ENCODE measurements around the gene HBA2. TPM values are rescaled to one million over a fixed set of nuclear protein-coding genes. Genes with fewer than 3 reads are reported as not detected.
"Not testable (repeated sequence)": the region's sequence is repeated elsewhere in the genome, so short reads cannot be mapped to it uniquely, and the experiment has no call there.

HBA2 gene
- 1,574 TPM for polyA plus RNA-seq
- long read RNA-seq, donor 1, transcript HBA2-203 (2 exons, 640 nt), result minor isoform, 16 of 339 reads
- long read RNA-seq, donor 1, transcript HBA2-201 (3 exons, 576 nt), result major isoform, 316 of 339 reads
- long read RNA-seq, donor 1, partial matches to known transcripts, result 5 of 339 reads
- long read RNA-seq, donor 1, other reads (novel, unspliced or antisense), result 0 of 339 reads
- long read RNA-seq, donor 2, transcript HBA2-203 (2 exons, 640 nt), result minor isoform, 28 of 425 reads
- long read RNA-seq, donor 2, transcript HBA2-201 (3 exons, 576 nt), result major isoform, 393 of 425 reads
- long read RNA-seq, donor 2, partial matches to known transcripts, result 0 of 425 reads
- long read RNA-seq, donor 2, other reads (novel, unspliced or antisense), result 0 of 425 reads
- long read RNA-seq, donor 3, result 0 reads
- long read RNA-seq, donor 4, transcript HBA2-201 (3 exons, 576 nt), result major isoform, 37 of 40 reads
- long read RNA-seq, donor 4, partial matches to known transcripts, result 0 of 40 reads
- long read RNA-seq, donor 4, other reads (novel, unspliced or antisense), result 0 of 40 reads
- long read RNA-seq, donor 5, transcript HBA2-201 (3 exons, 576 nt), result major isoform, 420 of 471 reads
- long read RNA-seq, donor 5, transcript HBA2-204 (2 exons, 403 nt), result minor isoform, 5 of 471 reads
- long read RNA-seq, donor 5, transcript HBA2-203 (2 exons, 640 nt), result minor isoform, 27 of 471 reads
- long read RNA-seq, donor 5, partial matches to known transcripts, result 13 of 471 reads
- long read RNA-seq, donor 5, other reads (novel, unspliced or antisense), result 5 of 471 reads
- long read RNA-seq, donor 6, transcript HBA2-201 (3 exons, 576 nt), result major isoform, 382 of 420 reads
- long read RNA-seq, donor 6, transcript HBA2-203 (2 exons, 640 nt), result minor isoform, 20 of 420 reads
- long read RNA-seq, donor 6, transcript HBA2-204 (2 exons, 403 nt), result minor isoform, 12 of 420 reads
- long read RNA-seq, donor 6, partial matches to known transcripts, result 0 of 420 reads
- long read RNA-seq, donor 6, other reads (novel, unspliced or antisense), result 5 of 420 reads
- long read RNA-seq, donor 7, transcript HBA2-201 (3 exons, 576 nt), result major isoform, 228 of 260 reads
- long read RNA-seq, donor 7, transcript HBA2-204 (2 exons, 403 nt), result minor isoform, 6 of 260 reads
- long read RNA-seq, donor 7, transcript HBA2-203 (2 exons, 640 nt), result minor isoform, 19 of 260 reads
- long read RNA-seq, donor 7, partial matches to known transcripts, result 0 of 260 reads
- long read RNA-seq, donor 7, other reads (novel, unspliced or antisense), result 6 of 260 reads
- long read RNA-seq, donor 8, transcript HBA2-203 (2 exons, 640 nt), result minor isoform, 24 of 720 reads
- long read RNA-seq, donor 8, transcript HBA2-204 (2 exons, 403 nt), result minor isoform, 22 of 720 reads
- long read RNA-seq, donor 8, transcript HBA2-201 (3 exons, 576 nt), result major isoform, 665 of 720 reads
- long read RNA-seq, donor 8, partial matches to known transcripts, result 0 of 720 reads
- long read RNA-seq, donor 8, other reads (novel, unspliced or antisense), result 8 of 720 reads
- long read RNA-seq, donor 9, transcript HBA2-201 (3 exons, 576 nt), result major isoform, 113 of 118 reads
- long read RNA-seq, donor 9, partial matches to known transcripts, result 0 of 118 reads
- long read RNA-seq, donor 9, other reads (novel, unspliced or antisense), result 0 of 118 reads
- long read RNA-seq, donor 10, transcript HBA2-201 (3 exons, 576 nt), result major isoform, 922 of 1,041 reads
- long read RNA-seq, donor 10, transcript HBA2-203 (2 exons, 640 nt), result minor isoform, 60 of 1,041 reads
- long read RNA-seq, donor 10, transcript HBA2-204 (2 exons, 403 nt), result minor isoform, 24 of 1,041 reads
- long read RNA-seq, donor 10, partial matches to known transcripts, result 0 of 1,041 reads
- long read RNA-seq, donor 10, other reads (novel, unspliced or antisense), result 35 of 1,041 reads
- long read RNA-seq, donor 11, transcript HBA2-201 (3 exons, 576 nt), result major isoform, 236 of 248 reads
- long read RNA-seq, donor 11, transcript HBA2-203 (2 exons, 640 nt), result minor isoform, 11 of 248 reads
- long read RNA-seq, donor 11, partial matches to known transcripts, result 0 of 248 reads
- long read RNA-seq, donor 11, other reads (novel, unspliced or antisense), result 0 of 248 reads

DNA sequence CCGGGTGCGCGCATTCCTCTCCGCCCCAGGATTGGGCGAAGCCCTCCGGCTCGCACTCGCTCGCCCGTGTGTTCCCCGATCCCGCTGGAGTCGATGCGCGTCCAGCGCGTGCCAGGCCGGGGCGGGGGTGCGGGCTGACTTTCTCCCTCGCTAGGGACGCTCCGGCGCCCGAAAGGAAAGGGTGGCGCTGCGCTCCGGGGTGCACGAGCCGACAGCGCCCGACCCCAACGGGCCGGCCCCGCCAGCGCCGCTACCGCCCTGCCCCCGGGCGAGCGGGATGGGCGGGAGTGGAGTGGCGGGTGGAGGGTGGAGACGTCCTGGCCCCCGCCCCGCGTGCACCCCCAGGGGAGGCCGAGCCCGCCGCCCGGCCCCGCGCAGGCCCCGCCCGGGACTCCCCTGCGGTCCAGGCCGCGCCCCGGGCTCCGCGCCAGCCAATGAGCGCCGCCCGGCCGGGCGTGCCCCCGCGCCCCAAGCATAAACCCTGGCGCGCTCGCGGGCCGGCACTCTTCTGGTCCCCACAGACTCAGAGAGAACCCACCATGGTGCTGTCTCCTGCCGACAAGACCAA lies at the start of gene HBA2:
TSS of gene HBA2 (plus strand) at position 503 of the 568 bp plus-strand sequence. CDS start at position 540, 37 bp downstream.
- not testable (repeated sequence) for H3K27ac ChIP-seq (ENCODE audit: low read length)
- WGBS (ENCODE audit: insufficient coverage, low lambda C conversion rate), result no CpG with 5 or more reads among the region's 74 CpGs
- peaks cover 68% of the 10 kb centered on the region for H3K27me3 ChIP-seq (ENCODE audit: control insufficient read depth, insufficient read depth, low read length)

DNA sequence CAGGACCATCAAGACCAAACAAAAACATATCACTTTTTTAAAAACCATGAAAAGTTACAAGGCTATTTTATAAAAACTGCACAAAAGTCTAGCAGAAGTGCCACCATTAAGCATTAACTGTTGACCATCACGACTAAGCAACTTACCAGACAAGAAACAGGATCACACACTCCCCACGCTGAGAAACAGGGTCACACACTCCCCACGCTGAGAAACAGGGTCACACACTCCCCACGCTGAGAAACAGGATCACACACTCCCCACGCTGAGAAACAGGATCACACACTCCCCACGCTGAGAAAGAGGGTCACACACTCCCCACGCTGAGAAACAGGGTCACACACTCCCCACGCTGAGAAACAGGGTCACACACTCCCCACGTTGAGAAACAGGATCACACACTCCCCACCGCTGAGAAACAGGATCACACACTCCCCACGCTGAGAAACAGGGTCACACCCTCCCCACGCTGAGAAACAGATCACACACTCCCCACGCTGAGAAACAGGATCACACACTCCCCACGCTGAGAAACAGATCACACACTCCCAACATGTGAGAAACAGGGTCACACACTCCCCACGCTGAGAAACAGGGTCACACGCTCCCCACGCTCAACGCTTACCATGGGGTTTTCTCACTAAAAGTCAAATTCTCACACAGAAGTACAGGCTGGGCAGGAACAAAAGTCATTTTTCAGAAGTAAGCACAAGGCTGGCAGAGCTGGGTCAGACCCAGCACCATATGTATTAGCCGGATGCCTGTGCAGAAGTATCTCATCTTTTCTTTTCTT lies 48.9 kb upstream of the HBA2 start:
- not testable (repeated sequence) for H3K4me3 ChIP-seq (ENCODE audit: low read length); DNase-seq; H3K9me3 ChIP-seq (ENCODE audit: control insufficient read depth, low read depth, low read length); H3K27ac ChIP-seq (ENCODE audit: low read length); H3K4me1 ChIP-seq (ENCODE audit: control insufficient read depth, insufficient read depth, low read length); H3K27me3 ChIP-seq (ENCODE audit: control insufficient read depth, insufficient read depth, low read length)
- H3K36me3 ChIP-seq (ENCODE audit: control insufficient read depth, insufficient read depth, low read length), result peaks cover 13% of the 10 kb centered on the region
- WGBS (ENCODE audit: insufficient coverage, low lambda C conversion rate), result 78% methylated on average over 2 of the region's 19 CpGs

More for the DNA sequence above, at the start of gene HBA2:
- not testable (repeated sequence) for H3K4me3 ChIP-seq (ENCODE audit: low read length); DNase-seq; H3K9me3 ChIP-seq (ENCODE audit: control insufficient read depth, low read depth, low read length); H3K4me1 ChIP-seq (ENCODE audit: control insufficient read depth, insufficient read depth, low read length); H3K36me3 ChIP-seq (ENCODE audit: control insufficient read depth, insufficient read depth, low read length)

- Histone ChIP-seq H3K36me3 (ENCODE audit: control insufficient read depth, insufficient read depth, low read length) (peaks cover 17% of the 10 kb centered on the region), H3K4me3 (ENCODE audit: low read length) (no peak overlapping the region), H3K27ac (ENCODE audit: low read length) (no peak overlapping the region), H3K4me1 (ENCODE audit: control insufficient read depth, insufficient read depth, low read length) (no peaks in the 10 kb centered on the region), H3K27me3 (ENCODE audit: control insufficient read depth, insufficient read depth, low read length) (no peaks in the 10 kb centered on the region), H3K9me3 (ENCODE audit: control insufficient read depth, low read depth, low read length) (no peaks in the 10 kb centered on the region)
- DNase-seq, result no peak
- WGBS (ENCODE audit: insufficient coverage, low lambda C conversion rate), result no CpG with 5 or more reads among the region's 3 CpGs
Measured at GRCh38 chr16:125011-125410, 47.7 kb upstream of the HBA2 start.

- DNase-seq, result no peak
- Histone ChIP-seq H3K4me3 (ENCODE audit: low read length) (no peak overlapping the region), H3K9me3 (ENCODE audit: control insufficient read depth, low read depth, low read length) (no peaks in the 10 kb centered on the region), H3K27ac (ENCODE audit: low read length) (no peak overlapping the region), H3K27me3 (ENCODE audit: control insufficient read depth, insufficient read depth, low read length) (no peaks in the 10 kb centered on the region), H3K36me3 (ENCODE audit: control insufficient read depth, insufficient read depth, low read length) (peaks cover 11% of the 10 kb centered on the region), H3K4me1 (ENCODE audit: control insufficient read depth, insufficient read depth, low read length) (no peaks in the 10 kb centered on the region)
- no CpG with 5 or more reads among the region's 2 CpGs for WGBS (ENCODE audit: insufficient coverage, low lambda C conversion rate)
Measured at GRCh38 chr16:129075-129474, 43.6 kb upstream of the HBA2 start.

DNA sequence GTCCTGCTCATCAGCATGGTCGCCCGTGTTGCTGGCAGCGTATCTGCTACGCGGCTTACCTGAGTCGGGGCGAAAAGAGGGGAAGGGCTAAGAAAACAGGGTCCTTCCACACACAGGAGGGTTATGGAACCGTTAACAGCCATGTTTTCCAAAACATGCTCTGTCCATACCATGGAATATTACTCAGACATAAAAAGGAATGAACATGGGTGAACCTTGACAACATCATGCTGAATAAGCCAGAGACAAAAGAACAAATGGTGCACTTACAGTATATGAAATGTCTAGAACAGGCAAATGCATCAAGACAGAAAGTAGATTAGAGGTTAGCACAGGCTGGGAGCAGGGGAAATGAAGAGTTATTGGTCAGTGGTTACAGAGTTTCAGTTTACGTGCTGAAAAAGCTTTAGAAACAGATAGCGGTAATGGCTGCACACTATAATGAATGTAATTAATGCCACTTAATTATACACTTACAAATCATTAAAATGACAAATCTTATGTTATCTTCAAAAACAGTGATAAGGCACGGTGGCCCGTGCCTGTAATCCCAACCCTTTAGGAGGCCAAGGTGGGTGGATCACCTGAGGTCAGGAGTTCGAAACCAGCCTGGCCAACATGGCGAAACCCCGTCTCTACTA lies 42.0 kb upstream of the HBA2 start:
- no peak for DNase-seq

DNA sequence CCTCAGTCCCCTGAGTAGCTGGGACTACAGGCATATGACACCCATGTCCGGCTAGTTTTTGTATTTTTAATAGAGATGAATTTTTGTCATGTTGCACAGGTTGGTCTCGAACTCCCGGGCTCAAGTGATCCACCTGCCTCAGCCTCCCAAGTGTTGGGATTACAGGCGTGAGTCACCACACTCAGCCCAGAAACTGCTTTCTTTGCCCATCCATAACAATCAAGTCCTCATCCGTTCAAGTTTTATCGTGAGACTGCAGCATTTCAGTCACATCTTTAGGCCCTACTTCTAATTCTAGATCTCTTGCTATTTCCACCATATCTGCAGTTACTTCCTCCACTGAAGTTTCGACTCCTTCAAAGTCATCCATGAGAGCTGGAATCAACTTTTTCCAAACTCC lies 40.6 kb upstream of the HBA2 start:
- Histone ChIP-seq H3K27me3 (ENCODE audit: control insufficient read depth, insufficient read depth, low read length) (no peaks in the 10 kb centered on the region), H3K9me3 (ENCODE audit: control insufficient read depth, low read depth, low read length) (no peaks in the 10 kb centered on the region), H3K4me3 (ENCODE audit: low read length) (no peak overlapping the region), H3K36me3 (ENCODE audit: control insufficient read depth, insufficient read depth, low read length) (peaks cover 5% of the 10 kb centered on the region), H3K4me1 (ENCODE audit: control insufficient read depth, insufficient read depth, low read length) (no peaks in the 10 kb centered on the region), H3K27ac (ENCODE audit: low read length) (no peak overlapping the region)
- 90% methylated on average over 2 of the region's 7 CpGs for WGBS (ENCODE audit: insufficient coverage, low lambda C conversion rate)
- DNase-seq, result no peak

More for the DNA sequence above, 42.0 kb upstream of the HBA2 start:
- Histone ChIP-seq H3K4me3 (ENCODE audit: low read length) (no peak overlapping the region), H3K36me3 (ENCODE audit: control insufficient read depth, insufficient read depth, low read length) (peaks cover 5% of the 10 kb centered on the region), H3K9me3 (ENCODE audit: control insufficient read depth, low read depth, low read length) (no peaks in the 10 kb centered on the region), H3K27ac (ENCODE audit: low read length) (no peak overlapping the region), H3K4me1 (ENCODE audit: control insufficient read depth, insufficient read depth, low read length) (no peaks in the 10 kb centered on the region), H3K27me3 (ENCODE audit: control insufficient read depth, insufficient read depth, low read length) (no peaks in the 10 kb centered on the region)
- no CpG with 5 or more reads among the region's 15 CpGs for WGBS (ENCODE audit: insufficient coverage, low lambda C conversion rate)

DNA sequence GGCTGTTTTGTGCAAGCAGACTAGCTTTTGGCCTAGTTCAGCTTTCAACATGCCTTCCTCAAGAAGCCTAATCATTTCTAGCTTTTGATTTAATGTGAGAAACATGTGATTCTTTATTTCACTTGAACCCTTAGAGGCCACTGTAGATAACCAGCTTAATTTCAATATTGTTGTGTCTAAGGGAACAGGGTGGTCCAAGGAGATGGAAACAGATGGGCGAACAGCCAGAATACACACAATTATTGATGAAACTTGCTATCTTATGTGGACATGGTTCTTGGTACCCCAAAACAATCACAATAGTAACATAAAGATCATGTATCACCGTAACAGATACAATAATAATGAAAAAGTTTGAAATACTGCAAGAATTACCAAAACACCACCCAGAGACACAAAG lies 39.0 kb upstream of the HBA2 start:
- Histone ChIP-seq H3K27ac (ENCODE audit: low read length) (no peak overlapping the region), H3K4me1 (ENCODE audit: control insufficient read depth, insufficient read depth, low read length) (peaks cover 5% of the 10 kb centered on the region), H3K9me3 (ENCODE audit: control insufficient read depth, low read depth, low read length) (no peaks in the 10 kb centered on the region), H3K27me3 (ENCODE audit: control insufficient read depth, insufficient read depth, low read length) (no peaks in the 10 kb centered on the region), H3K36me3 (ENCODE audit: control insufficient read depth, insufficient read depth, low read length) (peaks cover 3% of the 10 kb centered on the region), H3K4me3 (ENCODE audit: low read length) (no peak overlapping the region)
- 100% methylated on average over 2 of the region's 2 CpGs for WGBS (ENCODE audit: insufficient coverage, low lambda C conversion rate)
- no peak for DNase-seq

- H3K36me3 ChIP-seq (ENCODE audit: control insufficient read depth, insufficient read depth, low read length), result no peaks in the 10 kb centered on the region
- H3K27ac ChIP-seq (ENCODE audit: low read length), result peak overlapping the region; percentile 56
- H3K9me3 ChIP-seq (ENCODE audit: control insufficient read depth, low read depth, low read length), result no peaks in the 10 kb centered on the region
- DNase-seq, result peak in 1 of 2 donors; percentile 27
- H3K27me3 ChIP-seq (ENCODE audit: control insufficient read depth, insufficient read depth, low read length), result peaks cover 2% of the 10 kb centered on the region
- peaks cover 5% of the 10 kb centered on the region for H3K4me1 ChIP-seq (ENCODE audit: control insufficient read depth, insufficient read depth, low read length)
- no CpG with 5 or more reads among the region's 30 CpGs for WGBS (ENCODE audit: insufficient coverage, low lambda C conversion rate)
- H3K4me3 ChIP-seq (ENCODE audit: low read length), result peak overlapping the region; percentile 88
Measured at GRCh38 chr16:138049-138417, 34.6 kb upstream of the HBA2 start.
